GM12892 (cell line): ENCODE results near the gene COPB1.

Source experiments
- POLR2A ChIP-seq: IDR thresholded peaks from 2 replicates; pipeline ENCODE4 v1.6.1; 2011; ENCODE audit warnings: low read depth, low read length, control low read depth
- POLR2AphosphoS5 ChIP-seq: IDR thresholded peaks from 2 replicates; pipeline ENCODE4 v1.6.1; 2011; ENCODE audit warnings: low read depth, low read length, control low read depth

DNA sequence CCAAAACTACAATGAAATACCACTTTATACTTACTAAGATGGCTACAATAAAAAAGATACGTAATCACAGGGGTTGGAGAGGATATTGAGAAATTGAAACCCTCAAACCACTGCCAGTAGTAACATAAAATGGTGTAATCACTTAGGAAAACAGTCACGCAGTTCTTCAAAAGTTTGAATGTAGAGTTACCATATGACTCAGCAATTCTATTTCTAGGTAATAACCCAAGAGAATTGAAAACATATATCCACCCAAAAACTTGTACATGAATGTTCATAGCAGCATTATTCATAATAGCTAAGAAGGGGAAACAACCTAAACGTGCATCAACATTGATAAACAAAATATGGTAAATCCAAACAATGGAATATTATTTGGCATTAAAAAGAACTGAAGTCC is 45.0 kb upstream of the COPB1 start:
- no peak for TF ChIP-seq POLR2A
- TF ChIP-seq POLR2AphosphoS5 = no peak
